22Rv1 (cell line): ENCODE results near the gene UBE4B.

Experiments
- ZFX ChIP-seq: fragments of 450-650 bp; IDR thresholded peaks from 2 replicates; pipeline ENCODE4 v1.6.1; 2017; ENCODE audit warnings: antibody characterized with exemption, borderline replicate concordance
- TF ChIP-seq, protein P1 (sequence below): fragments of 450-650 bp; IDR thresholded peaks from 2 replicates; pipeline ENCODE4 v1.5.1; 2017; ENCODE audit warnings: mild to moderate bottlenecking

DNA sequence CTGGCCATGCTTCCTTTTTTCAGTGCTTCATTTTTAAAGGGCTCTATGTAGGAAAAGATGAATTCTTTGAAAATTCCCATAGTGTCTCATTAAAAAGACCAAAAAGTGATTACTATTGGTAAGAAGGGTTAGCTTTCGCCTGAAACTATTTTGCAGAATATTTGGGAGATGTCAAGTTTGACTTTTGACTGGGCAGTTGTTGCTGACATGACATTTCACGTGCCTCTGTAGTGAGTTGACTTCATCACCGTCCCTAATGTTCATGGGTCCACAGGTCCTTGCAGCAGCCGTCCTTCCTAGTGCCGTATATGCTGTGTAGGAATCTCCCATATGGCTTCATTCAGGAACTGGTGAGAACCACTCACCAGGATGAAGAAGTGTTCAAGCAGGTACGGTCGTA lies 88.9 kb downstream of the UBE4B start:
- TF ChIP-seq, protein P1, sequence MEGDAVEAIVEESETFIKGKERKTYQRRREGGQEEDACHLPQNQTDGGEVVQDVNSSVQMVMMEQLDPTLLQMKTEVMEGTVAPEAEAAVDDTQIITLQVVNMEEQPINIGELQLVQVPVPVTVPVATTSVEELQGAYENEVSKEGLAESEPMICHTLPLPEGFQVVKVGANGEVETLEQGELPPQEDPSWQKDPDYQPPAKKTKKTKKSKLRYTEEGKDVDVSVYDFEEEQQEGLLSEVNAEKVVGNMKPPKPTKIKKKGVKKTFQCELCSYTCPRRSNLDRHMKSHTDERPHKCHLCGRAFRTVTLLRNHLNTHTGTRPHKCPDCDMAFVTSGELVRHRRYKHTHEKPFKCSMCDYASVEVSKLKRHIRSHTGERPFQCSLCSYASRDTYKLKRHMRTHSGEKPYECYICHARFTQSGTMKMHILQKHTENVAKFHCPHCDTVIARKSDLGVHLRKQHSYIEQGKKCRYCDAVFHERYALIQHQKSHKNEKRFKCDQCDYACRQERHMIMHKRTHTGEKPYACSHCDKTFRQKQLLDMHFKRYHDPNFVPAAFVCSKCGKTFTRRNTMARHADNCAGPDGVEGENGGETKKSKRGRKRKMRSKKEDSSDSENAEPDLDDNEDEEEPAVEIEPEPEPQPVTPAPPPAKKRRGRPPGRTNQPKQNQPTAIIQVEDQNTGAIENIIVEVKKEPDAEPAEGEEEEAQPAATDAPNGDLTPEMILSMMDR = no peak
- no peak for TF ChIP-seq ZFX
